Right ventricle myocardium superior (tissue), 1 donor: Measurements from ENCODE around the gene XYLB. TPM values are rescaled to one million over a fixed set of nuclear protein-coding genes. Genes with fewer than 3 reads are reported as not detected.

ENCODE experiments used
- ATAC-seq: fragments of 200-7000 bp; cut with Tn5 transposase; one replicate; pipeline ENCODE4 v1.9.1; 2020; ENCODE audit warnings: mild to moderate bottlenecking; ENCODE audit not compliant: poor library complexity
- DNase-seq: peaks from one replicate; pipeline ENCODE4 v3.0.0-alpha.2; 2020
- intact Hi-C: fragments of 100-400 bp; cut with DNase I; formaldehyde crosslinking; loops from one replicate; pipeline ENCODE4 v1.11.2; 2022
- total RNA-seq: library from RNA; stranded (reverse); fragmentation: NEBNext Ultra II Directional; extraction: Animal tissue kit (Norgen Biotek cat#: 25700); gene quantifications from one replicate; pipeline ENCODE4 v1.2.1, GENCODE V29; 2021
- donor health status: DM: no; HTN: yes; CAD: no; lungs with severe emphysema.

Gene XYLB
- total RNA-seq, 1 donor from 2014 or later: 1.5 TPM

DNA sequence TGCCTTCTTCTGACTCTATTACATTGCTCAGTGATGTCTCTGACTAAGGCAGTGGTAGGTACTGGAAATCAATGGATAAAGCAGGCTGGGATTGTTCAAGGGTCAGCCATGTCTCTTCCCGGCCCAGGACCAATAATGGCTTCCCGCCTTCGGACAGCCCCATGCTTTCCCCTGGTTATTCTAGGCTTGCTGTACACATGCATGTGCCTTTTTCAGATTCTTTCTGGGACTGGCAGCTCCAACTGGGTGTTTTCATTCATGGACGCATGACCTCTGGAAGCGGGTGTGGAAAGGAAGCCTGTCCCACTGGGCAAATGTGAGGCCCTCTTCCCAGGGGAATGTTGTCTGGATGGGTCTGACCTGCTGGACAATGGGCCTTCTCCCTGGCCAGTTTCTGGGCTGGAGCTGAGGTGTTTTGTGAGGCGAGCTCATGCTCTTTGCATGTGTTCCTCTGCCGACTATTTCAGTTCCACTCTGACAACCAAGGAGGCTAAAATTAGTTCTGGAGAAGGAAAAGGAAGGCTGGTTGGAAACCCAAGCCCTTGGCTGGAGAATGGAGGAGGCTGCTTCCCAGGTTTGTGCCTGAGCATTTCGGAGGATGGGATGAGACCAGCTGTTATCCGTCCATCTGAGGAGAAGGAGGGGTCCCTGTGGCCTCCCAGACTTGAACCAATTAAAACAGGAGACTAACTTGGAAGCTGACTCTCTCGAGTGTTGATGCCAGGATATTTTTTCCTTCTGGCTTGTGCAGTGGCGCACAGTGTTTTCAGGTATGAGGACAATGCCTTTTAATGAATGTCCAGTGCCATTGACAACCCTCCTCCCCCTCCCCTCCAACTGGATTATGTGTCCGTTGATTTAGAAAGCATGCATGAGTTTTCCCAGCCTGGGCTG lies 114.0 kb downstream of the XYLB start:
- intact Hi-C loops: no loop called here
- no peak for DNase-seq

More for the DNA sequence above, 114.0 kb downstream of the XYLB start:
- ATAC-seq: peak; percentile 26

Other genes starting within 250 kb of the XYLB start
- gene ACAA1, start 209.7 kb upstream of the XYLB start, total RNA-seq: 111 TPM
- 7.3 TPM for gene MYD88, start 208.1 kb upstream of the XYLB start, total RNA-seq
- 24.0 TPM for gene OXSR1, start 181.2 kb upstream of the XYLB start, total RNA-seq
- not detected for gene SLC22A13, start 81.0 kb upstream of the XYLB start, total RNA-seq
- not detected for gene SLC22A14, start 64.5 kb upstream of the XYLB start, total RNA-seq
- gene ACVR2B, start 107.1 kb downstream of the XYLB start, total RNA-seq: 4.4 TPM
- 23.2 TPM for gene EXOG, start 149.6 kb downstream of the XYLB start, total RNA-seq